HepG2 (cell line): ENCODE data around the gene AGTPBP1. TPM values are rescaled to one million over a fixed set of nuclear protein-coding genes. Genes with fewer than 3 reads are reported as not detected.

Experiments used
- KAT8 ChIP-seq: IDR thresholded peaks from 2 replicates; pipeline ENCODE4 v1.6.1; 2016; ENCODE audit warnings: missing genetic modification reagents, missing compliant biosample characterization
- MATR3 ChIP-seq: sonication (generic); formaldehyde crosslinking; IDR thresholded peaks from 2 replicates; pipeline ENCODE4 v1.4.0; 2020; ENCODE audit warnings: missing genetic modification reagents
- MAZ ChIP-seq, 2 experiments: sonication (generic) in 1 of 2; formaldehyde crosslinking in 1 of 2; IDR thresholded peaks; 2 replicates each; pipeline versions ENCODE4 v1.5.0 to v1.6.1; 2012 to 2020; ENCODE audit warnings: low read depth in 2 of 2, mild to moderate bottlenecking in 2 of 2, borderline replicate concordance in 1 of 2, improper control_type of control experiment in 1 of 2, low read length in 1 of 2, missing genetic modification reagents in 1 of 2, moderate library complexity in 1 of 2
- RFXANK ChIP-seq: IDR thresholded peaks from 2 replicates; pipeline ENCODE4 v1.6.1; 2016
- SALL1 ChIP-seq: sonication (generic); formaldehyde crosslinking; IDR thresholded peaks from 2 replicates; pipeline ENCODE4 v1.8.0; 2022; ENCODE audit warnings: mild to moderate bottlenecking, missing genetic modification reagents
- SIX4 ChIP-seq: sonication (generic); formaldehyde crosslinking; IDR thresholded peaks from 2 replicates; pipeline ENCODE4 v1.4.0; 2020; ENCODE audit warnings: missing genetic modification reagents
- SMYD3 ChIP-seq: sonication (generic); formaldehyde crosslinking; IDR thresholded peaks from 2 replicates; pipeline ENCODE4 v1.8.1; 2023; ENCODE audit warnings: mild to moderate bottlenecking, missing genetic modification reagents
- SOX6 ChIP-seq, 2 experiments: fragments of 450-650 bp in 1 of 2; sonication (generic) in 1 of 2; formaldehyde crosslinking in 1 of 2; IDR thresholded peaks; 2 replicates each; pipeline versions ENCODE4 v1.4.0 to v1.6.1; 2017 to 2020; ENCODE audit warnings: antibody characterized with exemption in 1 of 2, mild to moderate bottlenecking in 1 of 2, missing genetic modification reagents in 1 of 2
- SRSF9 ChIP-seq: fragments of 200-400 bp; formaldehyde crosslinking; IDR thresholded peaks from 2 replicates; pipeline ENCODE4 v1.6.1; 2018; ENCODE audit warnings: borderline replicate concordance, mild to moderate bottlenecking, low read depth, low read length; ENCODE audit not compliant: insufficient read depth, poor library complexity, severe bottlenecking
- TEAD2 ChIP-seq: sonication (generic); formaldehyde crosslinking; IDR thresholded peaks from 2 replicates; pipeline ENCODE4 v1.9.0; 2021; ENCODE audit warnings: missing genetic modification reagents
- TRAFD1 ChIP-seq: sonication (generic); formaldehyde crosslinking; IDR thresholded peaks from 2 replicates; pipeline ENCODE4 v1.5.1; 2020; ENCODE audit warnings: missing genetic modification reagents, mild to moderate bottlenecking, borderline replicate concordance
- ZHX2 ChIP-seq, 2 experiments: sonication (generic) in 1 of 2; formaldehyde crosslinking in 1 of 2; IDR thresholded peaks; 2 replicates each; pipeline versions ENCODE4 v1.6.1 to v1.9.0; 2014 to 2022; ENCODE audit warnings: antibody characterized with exemption in 1 of 2, borderline replicate concordance in 1 of 2, inconsistent platforms in 1 of 2, low read depth in 1 of 2, missing genetic modification reagents in 1 of 2
- ZNF253 ChIP-seq: sonication (generic); formaldehyde crosslinking; IDR thresholded peaks from 2 replicates; pipeline ENCODE4 v1.8.0; 2022; ENCODE audit warnings: mild to moderate bottlenecking, missing genetic modification reagents, borderline replicate concordance
- ZNF343 ChIP-seq: sonication (generic); formaldehyde crosslinking; IDR thresholded peaks from 2 replicates; pipeline ENCODE4 v1.4.0; 2020; ENCODE audit warnings: mild to moderate bottlenecking, missing genetic modification reagents
- ZNF660 ChIP-seq: sonication (generic); formaldehyde crosslinking; IDR thresholded peaks from 2 replicates; pipeline ENCODE4 v1.5.1; 2020; ENCODE audit warnings: mild to moderate bottlenecking, low read depth, missing genetic modification reagents, borderline replicate concordance
- polyA plus RNA-seq, 8 experiments: library from polyadenylated mRNA; depleted of rRNA in 3 of 8; stranded (reverse) in 7 of 8; unstranded in 1 of 8; fragments of >200 nt; fragmentation: Illumina TruSeq in 4 of 8; extraction: Trizol in 4 of 8; gene quantifications; 2 replicates each; pipeline versions ENCODE4 v1.2.1 to v1.2.3, GENCODE V29; 2011 to 2016; ENCODE audit warnings: low read depth in 4 of 8, missing spikeins in 1 of 8, mixed read lengths in 1 of 8; ENCODE audit not compliant: insufficient read depth in 1 of 8
- total RNA-seq, 5 experiments: library from RNA; depleted of rRNA; stranded (reverse); fragments of >200 nt; fragmentation: Illumina TruSeq; extraction: Trizol; gene quantifications; 2 replicates each; pipeline ENCODE4 v1.2.3, GENCODE V29; 2016; ENCODE audit warnings: low read depth in 1 of 5
- TF ChIP-seq, protein P1 (sequence below): sonication (generic); formaldehyde crosslinking; IDR thresholded peaks from 2 replicates; pipeline ENCODE4 v1.5.1; 2020; ENCODE audit warnings: mild to moderate bottlenecking, missing genetic modification reagents, moderate library complexity

AGTPBP1 gene
- total and polyA plus RNA-seq, 2 of the 13 experiments (the other 11 are each of a cell fraction or from before 2014, with no cell fraction given), result 9.7 to 22.3 TPM

GRCh38 chr9:85723215-85723614 is 18.5 kb downstream of the AGTPBP1 start (continued):
- TF ChIP-seq TRAFD1 (CRISPR knock-in tag) (no peak), TEAD2 (no peak), MAZ (IDR thresholded peaks at IDR 0.05; ENCODE audit: borderline replicate concordance, low read depth, low read length) (no peak), MAZ (CRISPR knock-in tag; IDR thresholded peaks at IDR 0.05; ENCODE audit: low read depth) (no peak), ZNF343 (CRISPR knock-in tag) (no peak), SRSF9 (no peak), ZNF660 (CRISPR knock-in tag) (no peak), ZHX2 (IDR thresholded peaks at IDR 0.05; ENCODE audit: low read depth) (peak; percentile 75), ZHX2 (CRISPR knock-in tag; IDR thresholded peaks at IDR 0.05; ENCODE audit: borderline replicate concordance) (no peak), SMYD3 (CRISPR knock-in tag) (no peak), MATR3 (no peak), SOX6 (IDR thresholded peaks at IDR 0.05) (no peak), SOX6 (CRISPR knock-in tag; IDR thresholded peaks at IDR 0.05) (peak; percentile 41; the same call in 1 of the 2 replicates), RFXANK (CRISPR knock-in tag) (no peak), SALL1 (peak; percentile 85), SIX4 (no peak), ZNF253 (CRISPR knock-in tag) (no peak), KAT8 (CRISPR knock-in tag) (peak; percentile 73)
- TF ChIP-seq, protein P1, sequence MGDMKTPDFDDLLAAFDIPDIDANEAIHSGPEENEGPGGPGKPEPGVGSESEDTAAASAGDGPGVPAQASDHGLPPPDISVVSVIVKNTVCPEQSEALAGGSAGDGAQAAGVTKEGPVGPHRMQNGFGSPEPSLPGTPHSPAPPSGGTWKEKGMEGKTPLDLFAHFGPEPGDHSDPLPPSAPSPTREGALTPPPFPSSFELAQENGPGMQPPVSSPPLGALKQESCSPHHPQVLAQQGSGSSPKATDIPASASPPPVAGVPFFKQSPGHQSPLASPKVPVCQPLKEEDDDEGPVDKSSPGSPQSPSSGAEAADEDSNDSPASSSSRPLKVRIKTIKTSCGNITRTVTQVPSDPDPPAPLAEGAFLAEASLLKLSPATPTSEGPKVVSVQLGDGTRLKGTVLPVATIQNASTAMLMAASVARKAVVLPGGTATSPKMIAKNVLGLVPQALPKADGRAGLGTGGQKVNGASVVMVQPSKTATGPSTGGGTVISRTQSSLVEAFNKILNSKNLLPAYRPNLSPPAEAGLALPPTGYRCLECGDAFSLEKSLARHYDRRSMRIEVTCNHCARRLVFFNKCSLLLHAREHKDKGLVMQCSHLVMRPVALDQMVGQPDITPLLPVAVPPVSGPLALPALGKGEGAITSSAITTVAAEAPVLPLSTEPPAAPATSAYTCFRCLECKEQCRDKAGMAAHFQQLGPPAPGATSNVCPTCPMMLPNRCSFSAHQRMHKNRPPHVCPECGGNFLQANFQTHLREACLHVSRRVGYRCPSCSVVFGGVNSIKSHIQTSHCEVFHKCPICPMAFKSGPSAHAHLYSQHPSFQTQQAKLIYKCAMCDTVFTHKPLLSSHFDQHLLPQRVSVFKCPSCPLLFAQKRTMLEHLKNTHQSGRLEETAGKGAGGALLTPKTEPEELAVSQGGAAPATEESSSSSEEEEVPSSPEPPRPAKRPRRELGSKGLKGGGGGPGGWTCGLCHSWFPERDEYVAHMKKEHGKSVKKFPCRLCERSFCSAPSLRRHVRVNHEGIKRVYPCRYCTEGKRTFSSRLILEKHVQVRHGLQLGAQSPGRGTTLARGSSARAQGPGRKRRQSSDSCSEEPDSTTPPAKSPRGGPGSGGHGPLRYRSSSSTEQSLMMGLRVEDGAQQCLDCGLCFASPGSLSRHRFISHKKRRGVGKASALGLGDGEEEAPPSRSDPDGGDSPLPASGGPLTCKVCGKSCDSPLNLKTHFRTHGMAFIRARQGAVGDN (CRISPR knock-in tag), result peak; percentile 84
